HEK293T (cell line): ENCODE measurements around the gene PTPRE.

ENCODE experiments used
- BHLHE40 ChIP-seq: fragments of 450-650 bp; IDR thresholded peaks from 2 replicates; pipeline ENCODE4 v1.6.1; 2016; ENCODE audit warnings: mild to moderate bottlenecking, moderate library complexity, borderline replicate concordance
- CTBP1 ChIP-seq: fragments of 450-650 bp; IDR thresholded peaks from 2 replicates; pipeline ENCODE4 v1.6.1; 2016; ENCODE audit warnings: borderline replicate concordance
- FOXK2 ChIP-seq: fragments of 450-650 bp; IDR thresholded peaks from 2 replicates; pipeline ENCODE4 v1.6.1; 2016; ENCODE audit warnings: mild to moderate bottlenecking
- FOXM1 ChIP-seq: fragments of 450-650 bp; IDR thresholded peaks from 2 replicates; pipeline ENCODE4 v1.6.1; 2017; ENCODE audit warnings: mild to moderate bottlenecking, borderline replicate concordance
- HDGF ChIP-seq: fragments of 450-650 bp; IDR thresholded peaks from 2 replicates; pipeline ENCODE4 v1.6.1; 2017; ENCODE audit warnings: antibody characterized with exemption, borderline replicate concordance
- SP1 ChIP-seq: fragments of 450-650 bp; IDR thresholded peaks from 2 replicates; pipeline ENCODE4 v1.6.1; 2017
- SUZ12 ChIP-seq: fragments of 450-650 bp; IDR thresholded peaks from 2 replicates; pipeline ENCODE4 v1.6.1; 2016; ENCODE audit warnings: mild to moderate bottlenecking
- TARDBP ChIP-seq: fragments of 450-650 bp; IDR thresholded peaks from 2 replicates; pipeline ENCODE4 v1.6.1; 2016

DNA sequence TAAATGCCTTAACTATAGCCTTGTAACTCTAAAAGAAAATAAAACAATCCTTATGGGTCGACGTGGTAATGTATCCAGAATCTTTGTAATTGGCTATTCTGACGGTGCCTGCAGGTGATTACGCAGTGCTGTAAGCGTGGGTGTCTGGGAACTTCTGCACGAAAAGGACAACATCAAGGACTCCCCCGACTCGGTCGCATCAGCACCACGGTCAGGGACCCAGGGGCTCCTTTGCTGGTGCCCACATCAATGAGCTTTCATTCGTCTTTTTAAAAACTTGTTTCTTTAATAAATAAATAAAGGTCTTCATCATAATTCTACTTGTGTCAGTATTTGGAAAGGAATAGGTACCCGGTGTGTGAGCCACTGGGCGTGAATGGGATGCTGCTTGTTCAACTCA is 206.1 kb downstream of the PTPRE start:
- no peak for TF ChIP-seq CTBP1
- TF ChIP-seq HDGF = no peak
- no peak for TF ChIP-seq FOXM1
- TF ChIP-seq FOXK2 = no peak
- no peak for TF ChIP-seq SUZ12
- TF ChIP-seq BHLHE40 = no peak
- no peak for TF ChIP-seq SP1
- no peak for TF ChIP-seq TARDBP
